H9 (cell line): Measurements from ENCODE around the gene AFF2. TPM values are rescaled to one million over a fixed set of nuclear protein-coding genes. Genes with fewer than 3 reads are reported as not detected.

Experiments used
- DNase-seq: peaks from one replicate; pipeline ENCODE4 v3.0.0-alpha.2; 2017
- H2AFZ ChIP-seq: one replicate; pipeline ENCODE4 v1.6.1; 2013; ENCODE audit warnings: mild to moderate bottlenecking, low read length, control low read depth, moderate library complexity
- H2AK5ac ChIP-seq: 2 replicates; pipeline ENCODE4 v1.6.1; 2013; ENCODE audit warnings: low read length, control low read depth, mixed read lengths; ENCODE audit not compliant: insufficient read length
- H2BK120ac ChIP-seq: one replicate; pipeline ENCODE4 v1.6.1; 2013; ENCODE audit warnings: low read depth, mild to moderate bottlenecking, low read length, control low read depth, inconsistent platforms; ENCODE audit not compliant: poor library complexity, severe bottlenecking
- H2BK12ac ChIP-seq: 2 replicates; pipeline ENCODE4 v1.6.1; 2013; ENCODE audit warnings: low read length, control low read depth, mixed read lengths, low read depth; ENCODE audit not compliant: insufficient read length
- H2BK15ac ChIP-seq: 2 replicates; pipeline ENCODE4 v1.6.1; 2013; ENCODE audit warnings: low read depth, low read length, control low read depth
- H2BK20ac ChIP-seq: one replicate; pipeline ENCODE4 v1.6.1; 2013; ENCODE audit warnings: low read depth, mild to moderate bottlenecking, low read length, control low read depth, inconsistent platforms; ENCODE audit not compliant: poor library complexity, severe bottlenecking
- H2BK5ac ChIP-seq: 2 replicates; pipeline ENCODE4 v1.6.1; 2013; ENCODE audit warnings: low read length, control low read depth, mixed read lengths; ENCODE audit not compliant: insufficient read length
- H3K14ac ChIP-seq: 2 replicates; pipeline ENCODE4 v1.6.1; 2013; ENCODE audit warnings: low read length, control low read depth; ENCODE audit not compliant: insufficient read depth
- H3K18ac ChIP-seq: 2 replicates; pipeline ENCODE4 v1.6.1; 2013; ENCODE audit warnings: low read depth, mild to moderate bottlenecking, mixed read lengths, low read length, control low read depth; ENCODE audit not compliant: insufficient read length
- H3K23ac ChIP-seq: 2 replicates; pipeline ENCODE4 v1.6.1; 2013; ENCODE audit warnings: low read length, control low read depth, mixed read lengths, low read depth; ENCODE audit not compliant: insufficient read length
- H3K23me2 ChIP-seq: 2 replicates; pipeline ENCODE4 v1.6.1; 2013; ENCODE audit warnings: low read depth, mild to moderate bottlenecking, mixed read lengths, low read length, control low read depth; ENCODE audit not compliant: insufficient read length, poor library complexity, severe bottlenecking
- H3K27ac ChIP-seq: 2 replicates; pipeline ENCODE4 v1.5.1; 2013; ENCODE audit warnings: low read length, control low read depth, mixed read lengths, low read depth; ENCODE audit not compliant: insufficient read length
- H3K27me3 ChIP-seq: 2 replicates; pipeline ENCODE4 v1.6.1; 2013; ENCODE audit warnings: low read length, control low read depth, inconsistent platforms; ENCODE audit not compliant: insufficient read depth
- H3K4ac ChIP-seq: 2 replicates; pipeline ENCODE4 v1.6.1; 2013; ENCODE audit warnings: low read depth, mild to moderate bottlenecking, control low read depth, inconsistent platforms, low read length, moderate library complexity
- H3K4me1 ChIP-seq: 2 replicates; pipeline ENCODE4 v1.6.1; 2013; ENCODE audit warnings: low read length, control low read depth, inconsistent platforms; ENCODE audit not compliant: insufficient read depth
- H3K4me2 ChIP-seq: 2 replicates; pipeline ENCODE4 v1.6.1; 2013; ENCODE audit warnings: low read length, control low read depth, mixed read lengths; ENCODE audit not compliant: insufficient read length, insufficient read depth
- H3K56ac ChIP-seq: 2 replicates; pipeline ENCODE4 v1.6.1; 2013; ENCODE audit warnings: low read depth, mild to moderate bottlenecking, mixed read lengths, low read length, control low read depth; ENCODE audit not compliant: insufficient read length
- H3K79me1 ChIP-seq: 2 replicates; pipeline ENCODE4 v1.6.1; 2013; ENCODE audit warnings: low read depth, mild to moderate bottlenecking, moderate library complexity, low read length, control low read depth, inconsistent platforms; ENCODE audit not compliant: insufficient read depth, poor library complexity, severe bottlenecking
- H3K79me2 ChIP-seq: 2 replicates; pipeline ENCODE4 v1.6.1; 2013; ENCODE audit warnings: low read length, control low read depth, inconsistent platforms; ENCODE audit not compliant: insufficient read depth
- H3K9ac ChIP-seq: 2 replicates; pipeline ENCODE4 v1.6.1; 2013; ENCODE audit warnings: low read length, control low read depth, mixed read lengths; ENCODE audit not compliant: insufficient read length; ENCODE audit errors: extremely low read depth
- H3K9me3 ChIP-seq: one replicate; pipeline ENCODE4 v1.6.1; 2013; ENCODE audit warnings: low read depth, low read length, inconsistent platforms; ENCODE audit not compliant: control insufficient read depth
- H3T11ph ChIP-seq: one replicate; pipeline ENCODE4 v1.6.1; 2013; ENCODE audit warnings: mild to moderate bottlenecking, low read length, control low read depth, inconsistent platforms
- H4K20me1 ChIP-seq: one replicate; pipeline ENCODE4 v1.6.1; 2013; ENCODE audit not compliant: control insufficient read depth, insufficient read length, insufficient read depth
- H4K5ac ChIP-seq: 2 replicates; pipeline ENCODE4 v1.6.1; 2013; ENCODE audit warnings: low read depth, mild to moderate bottlenecking, mixed read lengths, low read length, control low read depth; ENCODE audit not compliant: insufficient read length
- H4K8ac ChIP-seq: replicated peaks from 2 replicates; pipeline ENCODE4 v1.6.1; 2013; ENCODE audit warnings: low read length, control low read depth, mixed read lengths, low read depth; ENCODE audit not compliant: insufficient read length
- H4K91ac ChIP-seq: 2 replicates; pipeline ENCODE4 v1.6.1; 2013; ENCODE audit warnings: low read depth, mild to moderate bottlenecking, moderate library complexity, mixed read lengths, low read length, control low read depth; ENCODE audit not compliant: insufficient read length
- H3K27ac Mint-ChIP-seq, 3 experiments: 2 replicates in 2 of 3; 3 replicates in 1 of 3; pipeline ENCODE4 v1.8.0; 2020 to 2021; ENCODE audit warnings: mixed read lengths in 3 of 3, mild to moderate bottlenecking in 1 of 3, moderate library complexity in 1 of 3
- H3K27me3 Mint-ChIP-seq: 2 replicates; pipeline ENCODE4 v1.8.0; 2021; ENCODE audit warnings: low read depth, mild to moderate bottlenecking, moderate library complexity, mixed read lengths
- H3K36me3 Mint-ChIP-seq, 3 experiments: 2 replicates in 2 of 3; 3 replicates in 1 of 3; pipeline ENCODE4 v1.8.0; 2020 to 2021; ENCODE audit warnings: low read depth in 3 of 3, mixed read lengths in 3 of 3; ENCODE audit not compliant: insufficient read depth in 1 of 3
- H3K4me1 Mint-ChIP-seq, 2 experiments: 2 replicates each; pipeline ENCODE4 v1.8.0; 2020; ENCODE audit warnings: mixed read lengths in 2 of 2
- H3K4me3 Mint-ChIP-seq, 2 experiments: 2 replicates in 1 of 2; 3 replicates in 1 of 2; pipeline ENCODE4 v1.8.0; 2020 to 2021; ENCODE audit warnings: mild to moderate bottlenecking in 2 of 2, mixed read lengths in 2 of 2, moderate library complexity in 1 of 2
- H3K9me3 Mint-ChIP-seq, 2 experiments: 2 replicates in 1 of 2; 3 replicates in 1 of 2; pipeline ENCODE4 v1.8.0; 2020; ENCODE audit warnings: mild to moderate bottlenecking in 2 of 2, mixed read lengths in 2 of 2, moderate library complexity in 1 of 2
- total RNA-seq: library from RNA; stranded (reverse); gene quantifications from 2 replicates; pipeline ENCODE4 v1.2.1, GENCODE V29; 2021
- TF ChIP-seq, protein P1 (sequence below): fragments of 200-600 bp; sonication (generic); conservative IDR thresholded peaks from 3 replicates; pipeline ENCODE4 v1.8.0; 2021; ENCODE audit warnings: antibody characterized with exemption, mild to moderate bottlenecking

AFF2 gene
- total RNA-seq, 1 experiment from 2014 or later: 14.6 TPM

DNA sequence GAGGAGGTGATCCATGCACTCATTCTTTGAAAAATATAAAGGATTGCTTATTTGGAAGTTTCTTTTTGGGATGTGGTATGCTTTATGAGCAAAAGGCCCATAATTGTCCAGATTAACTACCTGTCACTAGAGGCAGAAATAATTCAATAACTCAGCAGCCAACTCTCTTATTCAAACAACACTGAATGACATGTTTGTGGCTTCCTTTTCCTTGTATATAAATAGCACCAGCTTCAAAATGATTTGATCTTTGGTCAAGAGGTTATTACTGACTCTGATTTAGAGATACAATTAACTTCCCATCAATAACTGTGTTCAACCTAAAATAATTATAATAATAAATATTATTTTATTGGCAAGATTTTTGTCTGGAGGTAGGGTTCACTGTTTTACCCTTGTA lies 232.3 kb downstream of the AFF2 start:
- no peak overlapping the region for H3K56ac ChIP-seq
- no peak overlapping the region for H2BK120ac ChIP-seq
- H4K5ac ChIP-seq: no peak overlapping the region
- Mint-ChIP-seq H3K9me3 (peaks cover 49 to 56% of the 10 kb centered on the region in 2 experiments), H3K27me3 (no peaks in the 10 kb centered on the region), H3K27ac (no peak overlapping the region), H3K4me1 (no peaks in the 10 kb centered on the region), H3K36me3 (peaks cover 2 to 7% (median 3%) of the 10 kb centered on the region in 3 experiments; a peak in 5 of 7 replicates), H3K4me3 (no peak overlapping the region)
- no peak overlapping the region for H2BK12ac ChIP-seq
- no peak overlapping the region for H2BK5ac ChIP-seq
- no peak overlapping the region for H3K27ac ChIP-seq
- TF ChIP-seq, protein P1, sequence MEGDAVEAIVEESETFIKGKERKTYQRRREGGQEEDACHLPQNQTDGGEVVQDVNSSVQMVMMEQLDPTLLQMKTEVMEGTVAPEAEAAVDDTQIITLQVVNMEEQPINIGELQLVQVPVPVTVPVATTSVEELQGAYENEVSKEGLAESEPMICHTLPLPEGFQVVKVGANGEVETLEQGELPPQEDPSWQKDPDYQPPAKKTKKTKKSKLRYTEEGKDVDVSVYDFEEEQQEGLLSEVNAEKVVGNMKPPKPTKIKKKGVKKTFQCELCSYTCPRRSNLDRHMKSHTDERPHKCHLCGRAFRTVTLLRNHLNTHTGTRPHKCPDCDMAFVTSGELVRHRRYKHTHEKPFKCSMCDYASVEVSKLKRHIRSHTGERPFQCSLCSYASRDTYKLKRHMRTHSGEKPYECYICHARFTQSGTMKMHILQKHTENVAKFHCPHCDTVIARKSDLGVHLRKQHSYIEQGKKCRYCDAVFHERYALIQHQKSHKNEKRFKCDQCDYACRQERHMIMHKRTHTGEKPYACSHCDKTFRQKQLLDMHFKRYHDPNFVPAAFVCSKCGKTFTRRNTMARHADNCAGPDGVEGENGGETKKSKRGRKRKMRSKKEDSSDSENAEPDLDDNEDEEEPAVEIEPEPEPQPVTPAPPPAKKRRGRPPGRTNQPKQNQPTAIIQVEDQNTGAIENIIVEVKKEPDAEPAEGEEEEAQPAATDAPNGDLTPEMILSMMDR: no peak
- H3K9me3 ChIP-seq: peaks cover 15% of the 10 kb centered on the region
- DNase-seq: no peak
- H4K8ac ChIP-seq: no peak overlapping the region
- no peak overlapping the region for H2BK15ac ChIP-seq
- no peaks in the 10 kb centered on the region for H3K4me1 ChIP-seq
- no peak overlapping the region for H3K14ac ChIP-seq
- no peaks in the 10 kb centered on the region for H3K23me2 ChIP-seq
- H3K18ac ChIP-seq: no peak overlapping the region
- H2AFZ ChIP-seq: no peak overlapping the region
- no peak overlapping the region for H2BK20ac ChIP-seq
- H3K27me3 ChIP-seq: no peaks in the 10 kb centered on the region
- no peaks in the 10 kb centered on the region; the same call in 1 of the 2 replicates for H3K79me2 ChIP-seq
- H4K20me1 ChIP-seq: no peaks in the 10 kb centered on the region
- H3K23ac ChIP-seq: no peak overlapping the region
- no peak overlapping the region for H3K4ac ChIP-seq
- no peak overlapping the region for H3T11ph ChIP-seq
- no peak overlapping the region for H3K4me2 ChIP-seq
- H3K9ac ChIP-seq: no peak overlapping the region
- H3K79me1 ChIP-seq: no peaks in the 10 kb centered on the region
- H4K91ac ChIP-seq: no peak overlapping the region
- no peak overlapping the region for H2AK5ac ChIP-seq
